NCI-H2107 treated with DMSO at 0.1 percent for 48 hours (cell line): ENCODE measurements around the gene ZNF490.

Experiments
- DNase-seq: peaks from one replicate; lab custom pipeline; 2025; ENCODE audit not compliant: unreplicated experiment; lab: John Stamatoyannopoulos, UW

Gene ZNF490

GRCh38 chr19:12546068-12546467 is 64.5 kb downstream of the ZNF490 start:
- no peak for DNase-seq

GRCh38 chr19:12545267-12545666 is 65.3 kb downstream of the ZNF490 start:
- DNase-seq: no peak

- no peak for DNase-seq
Measured at GRCh38 chr19:12544401-12544876, 66.2 kb downstream of the ZNF490 start.

- no peak for DNase-seq
Measured at GRCh38 chr19:12543855-12544254, 66.8 kb downstream of the ZNF490 start.
